B cell (primary cell): ENCODE data around the gene NAPSA. TPM values are rescaled to one million over a fixed set of nuclear protein-coding genes. Genes with fewer than 3 reads are reported as not detected.

Experiments
- ATAC-seq: fragments of 200-7000 bp; cut with Tn5 transposase; one replicate; pipeline ENCODE4 v1.10.0; 2021; ENCODE audit warnings: low read depth, mild to moderate bottlenecking, moderate number of reproducible peaks, moderate library complexity
- CTCF ChIA-PET: fragments of 350-600 bp; sonication (Branson Sonifier 250); formaldehyde crosslinking; loops from one replicate; lab custom pipeline; 2021; ENCODE audit warnings: antibody characterized with exemption, inconsistent platforms; lab: Charles Lee
- POLR2A ChIA-PET: fragments of 350-600 bp; sonication (Branson Sonifier 250); formaldehyde crosslinking; loops from one replicate; lab custom pipeline; 2021; ENCODE audit warnings: antibody characterized with exemption; lab: Charles Lee
- DNase-seq: peaks from one replicate; pipeline ENCODE4 v3.0.0; 2013
- H2AFZ ChIP-seq: 2 replicates; pipeline ENCODE4 v1.6.1; 2012; ENCODE audit warnings: mild to moderate bottlenecking, low read depth, low read length; ENCODE audit not compliant: insufficient read depth, poor library complexity, severe bottlenecking
- H3K27ac ChIP-seq, 2 donors: 1 replicate in 1 of 2; 2 replicates in 1 of 2; pipeline ENCODE4 v1.5.1; 2012 to 2013; ENCODE audit warnings: low read length in 2 of 2, mild to moderate bottlenecking in 2 of 2, moderate library complexity in 1 of 2
- H3K27me3 ChIP-seq, 4 experiments: fragments of 200-600 bp in 1 of 4; sonication (generic) in 1 of 4; replicated peaks in 1 of 4; 1 replicate in 2 of 4; 2 replicates in 2 of 4; pipeline versions ENCODE4 v1.6.1 to v1.7.0; 2013 to 2016; ENCODE audit warnings: low read length in 3 of 4, mild to moderate bottlenecking in 2 of 4, mixed read lengths in 1 of 4, moderate library complexity in 1 of 4; ENCODE audit not compliant: insufficient read depth in 4 of 4, control insufficient read depth in 3 of 4; ENCODE audit errors: control extremely low read depth in 1 of 4
- H3K36me3 ChIP-seq, 2 experiments: replicated peaks in 1 of 2; 1 replicate in 1 of 2; 2 replicates in 1 of 2; pipeline versions ENCODE4 v1.6.1 to v1.7.1; 2013; ENCODE audit warnings: low read length in 1 of 2; ENCODE audit not compliant: insufficient read depth in 2 of 2, control insufficient read depth in 1 of 2; ENCODE audit errors: control extremely low read depth in 1 of 2, extremely low read depth in 1 of 2
- H3K4me1 ChIP-seq, 2 donors: fragments of 200-600 bp in 1 of 2; sonication (generic) in 1 of 2; 1 replicate in 1 of 2; 2 replicates in 1 of 2; pipeline versions ENCODE4 v1.5.1 to v1.6.1; 2013 to 2017; ENCODE audit warnings: low read length in 2 of 2; ENCODE audit not compliant: control insufficient read depth in 2 of 2, insufficient read depth in 2 of 2
- H3K4me2 ChIP-seq: replicated peaks from 2 replicates; pipeline ENCODE3; 2012; ENCODE audit warnings: mild to moderate bottlenecking, low read depth, low read length; ENCODE audit not compliant: poor library complexity, severe bottlenecking
- H3K4me3 ChIP-seq, 5 experiments: fragments of 200-600 bp in 1 of 5; sonication (generic) in 1 of 5; 1 replicate in 3 of 5; 2 replicates in 2 of 5; pipeline versions ENCODE4 v1.5.1 to v1.7.0; 2011 to 2016; ENCODE audit warnings: low read length in 4 of 5, mild to moderate bottlenecking in 4 of 5, low read depth in 2 of 5, control low read depth in 1 of 5, moderate library complexity in 1 of 5; ENCODE audit not compliant: insufficient read depth in 1 of 5; ENCODE audit errors: control extremely low read depth in 1 of 5, extremely low read depth in 1 of 5
- H3K79me2 ChIP-seq: fragments of 200-600 bp; sonication (generic); one replicate; pipeline ENCODE4 v1.6.0; 2016; ENCODE audit warnings: low read length; ENCODE audit not compliant: control insufficient read depth, insufficient read depth
- H3K9ac ChIP-seq: fragments of 200-600 bp; sonication (generic); 2 replicates; pipeline ENCODE4 v1.6.1; 2017; ENCODE audit warnings: mild to moderate bottlenecking, low read length, moderate library complexity
- H3K9me3 ChIP-seq, 3 donors: one replicate each; pipeline versions ENCODE4 v1.6.1 to v1.7.1; 2013; ENCODE audit warnings: low read length in 2 of 3; ENCODE audit not compliant: control insufficient read depth in 2 of 3, insufficient read depth in 1 of 3; ENCODE audit errors: control extremely low read depth in 1 of 3
- H4K20me1 ChIP-seq: 2 replicates; pipeline ENCODE4 v1.6.0; 2012; ENCODE audit warnings: mild to moderate bottlenecking, low read length; ENCODE audit not compliant: insufficient read depth, control insufficient read depth, poor library complexity, severe bottlenecking
- H3K27ac Mint-ChIP-seq: one replicate; pipeline ENCODE4 v1.8.0; 2021; ENCODE audit warnings: mixed read lengths
- H3K27me3 Mint-ChIP-seq: one replicate; pipeline ENCODE4 v1.8.0; 2021; ENCODE audit warnings: mixed read lengths
- H3K4me1 Mint-ChIP-seq: one replicate; pipeline ENCODE4 v1.8.0; 2021; ENCODE audit warnings: mixed read lengths
- H3K4me3 Mint-ChIP-seq: one replicate; pipeline ENCODE4 v1.8.0; 2021; ENCODE audit warnings: mixed read lengths
- H3K9me3 Mint-ChIP-seq: one replicate; pipeline ENCODE4 v1.8.0; 2022; ENCODE audit warnings: mixed read lengths; ENCODE audit not compliant: insufficient read depth
- EZH2 ChIP-seq: IDR thresholded peaks from 2 replicates; pipeline ENCODE4 v1.6.1; 2012; ENCODE audit warnings: borderline replicate concordance, low read depth, mild to moderate bottlenecking, moderate library complexity, low read length; ENCODE audit not compliant: insufficient read depth, poor library complexity, severe bottlenecking
- WGBS: methylation state at CpG from one replicate; pipeline ENCODE4 v1.1.5; 2013; ENCODE audit warnings: missing lambda C conversion rate; ENCODE audit not compliant: insufficient coverage; 5-methylcytosine and 5-hydroxymethylcytosine counted together
- intact Hi-C: fragments of 100-400 bp; cut with micrococcal nuclease; formaldehyde crosslinking; loops from one replicate; pipeline ENCODE4 v1.10.0; 2022
- polyA plus RNA-seq: library from polyadenylated mRNA; depleted of rRNA; stranded (reverse); fragments of >200 nt; gene quantifications from 2 replicates; pipeline ENCODE4 v1.2.3, GENCODE V29; 2012
- total RNA-seq, 2 donors: library from RNA; stranded (reverse); fragments of 120-200 nt in 1 of 2; gene quantifications; 1 replicate in 1 of 2; 2 replicates in 1 of 2; pipeline versions ENCODE4 v1.2.3 to v1.2.4, GENCODE V29; 2013 to 2022
- TF ChIP-seq, protein P1 (sequence below): fragments of 200-600 bp; IDR thresholded peaks from one replicate; pipeline ENCODE4 v1.8.0; 2022; ENCODE audit warnings: antibody characterized with exemption, mild to moderate bottlenecking

The NAPSA gene
- total and polyA plus RNA-seq, 2 donors (not counting 1 experiment from before 2014, with no cell fraction given) = 4.0 to 4.7 TPM

DNA sequence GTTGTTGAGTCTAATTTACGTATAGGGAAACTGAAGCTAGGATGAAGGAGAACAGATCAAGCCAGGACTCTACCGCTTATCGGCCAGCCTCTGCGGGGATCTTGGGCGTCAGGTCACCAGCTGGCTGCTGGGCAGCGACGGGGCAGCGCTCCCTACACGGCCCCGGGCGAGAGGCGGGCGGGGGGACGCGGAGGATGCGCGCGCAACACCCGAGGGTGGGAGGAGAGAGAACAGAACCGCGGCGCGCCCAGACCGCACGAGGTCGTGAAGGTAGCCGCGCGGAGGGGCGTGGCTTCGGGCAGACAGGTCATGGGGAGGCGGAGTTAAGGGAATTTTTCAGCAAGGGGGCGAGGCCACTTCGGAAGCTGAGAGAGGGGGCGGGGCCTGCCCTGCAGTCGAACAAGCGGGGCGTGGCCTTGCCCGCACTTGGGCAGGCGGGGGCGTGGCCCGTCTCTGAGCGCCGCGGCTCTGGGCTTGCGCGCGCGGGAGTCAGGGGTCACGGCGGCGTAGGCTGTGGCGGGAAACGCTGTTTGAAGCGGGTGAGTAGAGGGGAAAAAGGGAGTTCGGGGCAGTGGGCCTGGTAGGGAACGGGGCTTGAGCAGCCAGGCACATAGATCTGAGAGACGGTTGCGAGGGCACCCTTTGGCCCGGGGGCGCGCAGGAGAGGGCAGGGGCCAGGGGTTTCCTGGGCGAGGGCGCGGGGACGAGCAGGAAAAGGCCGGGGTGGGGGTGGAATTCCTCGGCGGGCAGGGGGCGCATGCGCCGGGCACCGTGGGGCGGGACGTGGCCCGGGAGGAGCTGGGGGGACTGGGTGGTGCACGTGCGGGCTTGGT is 18.6 kb upstream of the NAPSA start, which contains the start of gene POLD1:
POLD1 (plus strand) TSS at position 496 of the 833 bp plus-strand sequence. CDS start 14,505 bp downstream, outside the sequence.
- Histone ChIP-seq H3K27me3 (no peaks in the 10 kb centered on the region), H3K36me3 (peaks cover under 1 to 45% of the 10 kb centered on the region in 2 experiments), H3K27ac (peak within 1 kb of the TSS; percentile 64 to 73), H3K79me2 (peaks cover 34% of the 10 kb centered on the region), H3K4me2 (peak within 1 kb of the TSS; percentile 97), H4K20me1 (peaks cover 27% of the 10 kb centered on the region), H2AFZ (peak within 1 kb of the TSS; percentile 61), H3K9ac (peak within 1 kb of the TSS; percentile 80), H3K4me1 (peaks cover 12 to 18% of the 10 kb centered on the region in 2 donors), H3K9me3 (no peaks in the 10 kb centered on the region), H3K4me3 (peak within 1 kb of the TSS; percentile 59 to 92 (median 67))
- peak within 1 kb of the TSS; percentile 94 for H3K4me3 Mint-ChIP-seq
- no peaks in the 10 kb centered on the region for H3K27me3 Mint-ChIP-seq
- peaks cover 31% of the 10 kb centered on the region for H3K4me1 Mint-ChIP-seq
- WGBS = under 1% methylated on average over 78 of the region's 78 CpGs
- CTCF ChIA-PET = interaction anchor here (0.7 to 3.9 kb wide), 10 partner anchors 9 to 400 kb away, joined by 3 to 22 read pairs (median 4); partner anchors contain the start of gene JOSD2
- H3K27ac Mint-ChIP-seq = peak within 1 kb of the TSS; percentile 92
- DNase-seq (peak; percentile 100), ATAC-seq (peak; percentile 96)
- TF ChIP-seq, protein P1, sequence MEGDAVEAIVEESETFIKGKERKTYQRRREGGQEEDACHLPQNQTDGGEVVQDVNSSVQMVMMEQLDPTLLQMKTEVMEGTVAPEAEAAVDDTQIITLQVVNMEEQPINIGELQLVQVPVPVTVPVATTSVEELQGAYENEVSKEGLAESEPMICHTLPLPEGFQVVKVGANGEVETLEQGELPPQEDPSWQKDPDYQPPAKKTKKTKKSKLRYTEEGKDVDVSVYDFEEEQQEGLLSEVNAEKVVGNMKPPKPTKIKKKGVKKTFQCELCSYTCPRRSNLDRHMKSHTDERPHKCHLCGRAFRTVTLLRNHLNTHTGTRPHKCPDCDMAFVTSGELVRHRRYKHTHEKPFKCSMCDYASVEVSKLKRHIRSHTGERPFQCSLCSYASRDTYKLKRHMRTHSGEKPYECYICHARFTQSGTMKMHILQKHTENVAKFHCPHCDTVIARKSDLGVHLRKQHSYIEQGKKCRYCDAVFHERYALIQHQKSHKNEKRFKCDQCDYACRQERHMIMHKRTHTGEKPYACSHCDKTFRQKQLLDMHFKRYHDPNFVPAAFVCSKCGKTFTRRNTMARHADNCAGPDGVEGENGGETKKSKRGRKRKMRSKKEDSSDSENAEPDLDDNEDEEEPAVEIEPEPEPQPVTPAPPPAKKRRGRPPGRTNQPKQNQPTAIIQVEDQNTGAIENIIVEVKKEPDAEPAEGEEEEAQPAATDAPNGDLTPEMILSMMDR = no peak
- TF ChIP-seq EZH2 = no peak
- intact Hi-C loops = loop anchor here (1.0 to 2.0 kb wide), 6 partner anchors 8 to 421 kb away; partner anchors contain the start of gene NR1H2
- no peaks in the 10 kb centered on the region for H3K9me3 Mint-ChIP-seq
- POLR2A ChIA-PET = interaction anchor here (0.9 to 2.5 kb wide), 9 partner anchors 8 to 127 kb away, joined by 3 to 15 read pairs (median 5); partner anchors contain the start of genes JOSD2, KCNC3, NR1H2 and SPIB
